ENCODE data around the gene IGLON5. TPM values are rescaled to one million over a fixed set of nuclear protein-coding genes. Genes with fewer than 3 reads are reported as not detected.

Gene IGLON5
- total RNA-seq, 4 donors from 2014 or later, result 0.27 TPM; not detected in 3

GRCh38 chr19:51294211-51294976 is 17.1 kb upstream of the IGLON5 start:
- no peak overlapping the region for H3K4me3 ChIP-seq (ENCODE audit: low read depth, poor library complexity, severe bottlenecking)
- 61 to 68% methylated on average over 22 to 23 of the region's 23 CpGs for WGBS, 2 donors
- TF ChIP-seq, protein P1, sequence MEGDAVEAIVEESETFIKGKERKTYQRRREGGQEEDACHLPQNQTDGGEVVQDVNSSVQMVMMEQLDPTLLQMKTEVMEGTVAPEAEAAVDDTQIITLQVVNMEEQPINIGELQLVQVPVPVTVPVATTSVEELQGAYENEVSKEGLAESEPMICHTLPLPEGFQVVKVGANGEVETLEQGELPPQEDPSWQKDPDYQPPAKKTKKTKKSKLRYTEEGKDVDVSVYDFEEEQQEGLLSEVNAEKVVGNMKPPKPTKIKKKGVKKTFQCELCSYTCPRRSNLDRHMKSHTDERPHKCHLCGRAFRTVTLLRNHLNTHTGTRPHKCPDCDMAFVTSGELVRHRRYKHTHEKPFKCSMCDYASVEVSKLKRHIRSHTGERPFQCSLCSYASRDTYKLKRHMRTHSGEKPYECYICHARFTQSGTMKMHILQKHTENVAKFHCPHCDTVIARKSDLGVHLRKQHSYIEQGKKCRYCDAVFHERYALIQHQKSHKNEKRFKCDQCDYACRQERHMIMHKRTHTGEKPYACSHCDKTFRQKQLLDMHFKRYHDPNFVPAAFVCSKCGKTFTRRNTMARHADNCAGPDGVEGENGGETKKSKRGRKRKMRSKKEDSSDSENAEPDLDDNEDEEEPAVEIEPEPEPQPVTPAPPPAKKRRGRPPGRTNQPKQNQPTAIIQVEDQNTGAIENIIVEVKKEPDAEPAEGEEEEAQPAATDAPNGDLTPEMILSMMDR (IDR thresholded peaks at IDR 0.05), result no peak
- TF ChIP-seq POLR2A (IDR thresholded peaks at IDR 0.05), result no peak
- intact Hi-C loops (cut with DNase I; ENCODE audit: low total_unique reads), result no loop called here
- DNase-seq (ENCODE audit: low spot score in 2 of 2), result peak in 1 of 2 donors; percentile 56

- peak in 1 of 2 donors; percentile 50 for DNase-seq (ENCODE audit: low spot score in 2 of 2)
- TF ChIP-seq, protein P1 (IDR thresholded peaks at IDR 0.05), result no peak
- TF ChIP-seq POLR2A (IDR thresholded peaks at IDR 0.05), result no peak
- intact Hi-C loops (cut with DNase I; ENCODE audit: low total_unique reads), result no loop called here
- 54 to 55% methylated on average over 11 of the region's 12 CpGs for WGBS, 2 donors
- H3K4me3 ChIP-seq (ENCODE audit: low read depth, poor library complexity, severe bottlenecking), result no peak overlapping the region
Measured at GRCh38 chr19:51294977-51295375, 16.5 kb upstream of the IGLON5 start.

GRCh38 chr19:51295382-51296126 is 15.9 kb upstream of the IGLON5 start:
- intact Hi-C loops (cut with DNase I; ENCODE audit: low total_unique reads), result no loop called here

DNA sequence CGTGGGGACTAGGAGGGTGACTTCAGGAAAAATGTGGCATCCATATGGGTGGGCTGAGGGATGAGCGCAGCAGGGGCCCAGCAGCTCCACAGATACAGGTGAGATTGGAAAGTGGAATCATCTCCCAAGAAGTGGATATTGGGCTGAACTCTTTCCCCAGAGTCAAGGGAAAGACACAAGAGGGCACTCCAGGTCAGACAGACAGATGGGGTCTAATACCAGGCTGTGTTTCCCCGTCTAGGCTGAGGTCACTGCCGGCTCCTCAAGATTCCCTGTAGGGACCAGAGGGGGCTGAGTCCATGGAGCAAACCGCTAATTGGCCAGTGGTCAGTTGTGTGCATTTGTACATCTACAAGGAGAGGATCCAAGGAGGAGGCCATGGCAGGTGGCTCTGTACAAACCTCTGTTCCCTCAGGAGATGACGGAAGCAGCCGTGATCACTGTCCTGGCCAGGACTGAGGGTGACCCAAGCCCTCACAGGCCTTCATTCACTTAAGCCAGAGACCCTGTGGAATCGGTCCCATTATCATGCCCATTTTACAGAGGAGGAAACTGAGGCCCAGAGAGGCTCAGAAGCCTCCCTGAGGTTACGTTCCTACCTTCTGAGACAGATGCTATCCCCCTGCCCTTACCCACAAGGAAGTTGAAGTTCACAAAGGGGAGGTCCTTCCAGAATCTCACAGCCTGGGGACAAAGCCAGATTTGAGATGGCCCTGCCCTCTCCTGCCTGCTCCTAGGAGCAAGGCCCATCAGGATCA is 14.9 kb upstream of the IGLON5 start:
- no peak for DNase-seq (ENCODE audit: low spot score in 2 of 2)
- intact Hi-C loops (cut with DNase I; ENCODE audit: low total_unique reads), result no loop called here
- TF ChIP-seq, protein P1 (IDR thresholded peaks at IDR 0.05), result no peak
- TF ChIP-seq POLR2A (IDR thresholded peaks at IDR 0.05), result no peak
- WGBS, 2 donors, result 59% methylated on average over 9 of the region's 9 CpGs
- H3K4me3 ChIP-seq (ENCODE audit: low read depth, poor library complexity, severe bottlenecking), result no peak overlapping the region

More at GRCh38 chr19:51295382-51296126, 15.9 kb upstream of the IGLON5 start:
- DNase-seq (ENCODE audit: low spot score in 2 of 2), result peak in 1 of 2 donors; percentile 80
- 32 to 35% methylated on average over 15 of the region's 15 CpGs for WGBS, 2 donors
- H3K4me3 ChIP-seq (ENCODE audit: low read depth, poor library complexity, severe bottlenecking), result no peak overlapping the region
- TF ChIP-seq POLR2A (IDR thresholded peaks at IDR 0.05), result no peak
- TF ChIP-seq, protein P1 (IDR thresholded peaks at IDR 0.05), result no peak

DNA sequence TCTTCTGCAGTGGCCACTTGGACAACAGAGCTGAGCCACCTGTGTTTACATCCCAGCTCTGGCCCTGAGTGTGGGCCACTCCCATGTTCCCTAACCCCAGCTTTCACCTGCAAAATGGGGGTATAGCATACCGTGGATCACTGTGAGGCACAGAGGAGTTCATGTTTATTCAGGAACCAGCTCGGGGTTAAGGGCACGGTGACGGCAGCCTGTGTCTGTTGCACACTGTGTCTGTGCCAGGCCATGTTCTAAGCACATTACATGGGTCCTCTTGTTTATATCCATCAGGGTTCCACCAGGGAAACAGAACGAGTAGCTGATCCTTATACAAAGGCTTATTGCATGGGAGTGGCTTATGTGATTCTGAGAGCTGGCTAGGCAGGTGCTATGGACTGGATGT is 14.0 kb upstream of the IGLON5 start:
- intact Hi-C loops (cut with DNase I; ENCODE audit: low total_unique reads), result no loop called here
- WGBS, 2 donors, result 73 to 74% methylated on average over 5 of the region's 5 CpGs
- TF ChIP-seq POLR2A (IDR thresholded peaks at IDR 0.05), result no peak
- TF ChIP-seq, protein P1 (IDR thresholded peaks at IDR 0.05), result no peak
- no peak overlapping the region for H3K4me3 ChIP-seq (ENCODE audit: low read depth, poor library complexity, severe bottlenecking)
- DNase-seq (ENCODE audit: low spot score in 2 of 2), result peak in 1 of 2 donors; percentile 67
